ENCODE results near the gene CNOT10.

CNOT10 gene

GRCh38 chr3:32819551-32820348 is 134.8 kb downstream of the CNOT10 start:
- DNase-seq: no peak

DNA sequence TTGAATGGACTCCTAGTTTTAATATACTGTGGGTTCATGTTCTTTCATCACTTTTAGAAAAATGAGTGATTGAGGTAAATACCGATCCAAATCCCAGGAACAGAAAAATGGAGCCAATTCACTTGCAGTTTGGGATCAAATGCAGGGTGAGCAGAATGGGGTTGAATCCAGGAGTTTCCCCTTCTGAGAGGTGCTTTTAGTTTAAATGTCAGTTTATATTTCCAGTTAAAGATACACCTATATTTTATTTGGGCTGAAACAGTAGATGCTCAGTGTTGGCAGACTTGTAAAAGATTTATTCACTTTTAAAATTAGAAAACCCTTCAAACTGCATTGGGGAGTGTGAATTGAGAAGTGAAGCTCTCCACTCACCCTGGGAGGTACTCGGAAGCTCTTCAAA is 135.4 kb downstream of the CNOT10 start:
- no peak for DNase-seq

DNA sequence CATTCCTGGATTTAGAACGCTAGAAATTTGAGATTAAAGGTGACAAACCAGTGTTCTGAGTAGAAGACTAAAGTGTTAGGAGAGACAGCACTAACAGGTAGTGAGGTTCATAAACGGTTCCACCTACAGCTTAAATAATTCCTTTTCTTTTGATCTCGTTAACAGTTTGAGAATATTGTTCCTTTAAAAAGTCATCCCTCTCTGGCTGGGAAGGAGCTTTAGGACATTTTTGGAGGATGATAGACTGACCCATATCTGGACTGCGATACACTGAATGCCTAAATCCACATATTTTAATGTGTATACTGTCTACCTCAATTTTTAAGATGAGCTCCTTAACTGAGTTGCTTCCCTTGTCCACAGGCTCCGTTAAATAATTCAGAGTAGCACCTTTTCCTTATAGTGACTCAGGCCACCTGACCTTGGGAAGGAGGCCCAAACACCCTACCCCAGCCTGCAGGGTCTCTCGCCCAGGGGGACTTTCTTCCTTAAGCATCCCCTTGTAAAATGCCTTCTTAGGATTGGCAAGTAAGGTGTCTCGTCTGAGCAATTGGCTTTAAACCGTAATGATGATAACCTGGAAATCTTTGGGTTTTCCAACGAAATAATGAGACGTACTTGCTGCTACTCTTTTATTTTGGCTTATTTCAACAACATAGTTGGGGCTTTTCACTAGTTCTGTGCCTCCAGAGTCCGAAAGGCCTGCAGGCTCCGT is 136.1 kb downstream of the CNOT10 start:
- DNase-seq: no peak

DNA sequence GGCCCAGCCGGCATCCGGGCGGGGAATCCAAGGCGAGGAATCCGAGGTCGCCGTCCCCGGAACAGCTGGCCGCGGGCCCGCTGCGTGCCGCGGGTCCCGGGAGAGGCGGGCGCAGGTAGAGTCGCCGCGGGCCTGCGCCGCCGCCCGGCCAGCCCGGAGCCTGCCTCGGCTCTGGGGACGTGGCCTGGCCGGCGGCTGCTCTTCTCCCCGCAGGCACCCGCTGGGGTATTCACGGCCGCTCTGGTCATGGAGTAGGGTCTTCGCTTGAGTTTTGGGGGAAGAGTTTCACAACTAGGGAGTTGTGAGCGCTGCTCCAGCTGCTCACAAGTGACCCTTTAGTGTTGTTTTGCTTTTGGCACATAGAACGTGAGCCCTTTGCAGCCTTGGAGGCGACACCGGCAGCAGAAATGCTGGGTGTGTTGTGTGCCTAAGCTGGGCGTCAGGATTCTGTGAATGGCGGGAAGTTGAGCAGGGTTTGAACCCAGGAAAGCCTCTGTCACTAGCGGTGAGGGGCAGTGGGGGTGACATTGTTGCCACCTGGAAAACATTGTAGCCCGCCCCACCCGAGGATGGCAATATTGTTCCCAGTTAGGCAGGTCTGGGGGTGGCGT is 136.8 kb downstream of the CNOT10 start:
- no peak for DNase-seq

GRCh38 chr3:32822609-32823498 is 137.9 kb downstream of the CNOT10 start:
- DNase-seq: no peak
